Stimulated activated CD8-positive, alpha-beta memory T cell treated with anti-CD3 and anti-CD28 coated beads, Interleukin-4, amount 100 ng/mL, for 24 hours (primary cell): Measurements from ENCODE around the gene ZBED1.
"Not testable (repeated sequence)": the region's sequence is repeated elsewhere in the genome, so short reads cannot be mapped to it uniquely, and the experiment has no call there.

Source experiments
- DNase-seq: peaks from one replicate; pipeline ENCODE4 v3.0.0-alpha.2; 2020; ENCODE audit warnings: low read depth

ZBED1 gene

GRCh38 chrX:2497961-2498780 lies 2.6 kb downstream of the ZBED1 start:
- DNase-seq = no peak

DNA sequence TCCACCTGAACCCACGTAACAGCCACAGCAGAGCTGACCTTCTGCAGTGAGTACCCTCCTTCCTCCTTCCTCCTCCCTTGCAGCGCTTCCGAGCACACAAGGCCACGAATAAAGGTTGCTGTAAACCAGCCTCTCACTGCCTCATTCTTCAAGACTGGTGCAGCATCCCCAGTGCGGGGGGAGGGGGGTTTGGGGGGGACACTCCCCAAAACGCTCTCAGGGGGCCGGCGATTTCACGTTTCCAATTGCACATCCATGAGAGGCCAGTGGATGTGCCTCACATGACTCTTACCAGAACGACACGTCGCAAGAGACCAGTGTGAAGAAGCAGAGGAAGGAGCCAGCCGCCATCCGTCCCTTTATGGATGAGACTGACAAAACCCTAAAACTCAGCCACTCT lies 5.2 kb downstream of the ZBED1 start:
- DNase-seq = no peak

DNA sequence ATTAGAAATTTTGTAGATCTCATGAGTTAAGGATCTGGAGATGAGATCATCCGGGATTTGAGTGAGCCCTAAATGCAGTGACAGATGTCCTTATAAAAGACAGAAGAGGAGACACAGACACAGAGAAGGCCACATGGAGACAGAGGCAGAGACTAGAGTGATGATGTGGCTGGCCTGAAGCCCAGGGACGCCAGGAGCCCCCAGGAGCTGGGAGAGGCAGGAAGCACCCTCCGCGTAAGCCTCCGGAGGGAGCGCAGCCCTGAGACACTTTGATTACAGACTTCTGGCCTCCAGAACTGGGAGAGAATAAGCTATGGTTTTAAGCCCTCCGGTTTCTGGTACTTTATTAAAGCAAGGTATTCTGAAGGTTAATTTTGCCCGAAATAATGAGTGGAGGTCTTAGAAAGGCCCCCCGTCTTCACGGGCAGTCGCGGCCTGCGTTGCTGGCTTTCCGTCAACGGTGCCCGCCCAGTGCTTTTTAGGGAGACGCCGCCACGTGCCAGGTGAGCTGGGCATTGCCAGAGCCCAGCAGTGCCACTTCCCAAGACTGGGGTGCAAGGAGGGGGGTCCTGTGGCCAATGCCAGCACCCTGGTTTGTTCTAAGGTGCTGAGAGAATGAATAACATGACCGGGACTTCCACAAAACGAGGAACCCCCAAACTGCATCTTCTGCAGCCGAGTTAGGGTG lies 8.1 kb downstream of the ZBED1 start:
- no peak for DNase-seq

DNA sequence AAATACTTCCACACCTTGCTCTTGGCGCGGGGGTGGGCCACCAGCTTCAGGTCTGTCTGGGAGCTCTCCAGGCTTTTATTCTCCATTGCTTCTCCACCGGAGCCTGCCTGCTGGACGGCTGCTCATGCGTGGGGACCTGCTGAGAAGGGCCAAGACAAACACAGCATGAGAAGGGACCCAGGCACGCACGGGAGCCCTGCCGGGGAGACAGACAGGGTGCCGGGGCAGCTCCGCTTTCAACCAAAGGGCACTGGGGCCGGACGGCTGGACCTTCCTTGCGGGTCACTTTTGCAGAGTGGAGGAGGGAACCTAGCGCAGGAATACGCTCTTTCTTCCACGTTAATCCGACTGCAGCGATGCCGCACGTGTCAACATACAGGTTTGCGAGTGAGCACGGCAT lies 10.1 kb downstream of the ZBED1 start:
- no peak for DNase-seq

- DNase-seq = no peak
These were observed 11.0 kb downstream of the ZBED1 start for GRCh38 chrX:2489446-2490445.

- DNase-seq = no peak
These were observed 12.0 kb downstream of the ZBED1 start for GRCh38 chrX:2488621-2489285.

GRCh38 chrX:2487366-2487765 lies 13.4 kb downstream of the ZBED1 start:
- no peak for DNase-seq

DNA sequence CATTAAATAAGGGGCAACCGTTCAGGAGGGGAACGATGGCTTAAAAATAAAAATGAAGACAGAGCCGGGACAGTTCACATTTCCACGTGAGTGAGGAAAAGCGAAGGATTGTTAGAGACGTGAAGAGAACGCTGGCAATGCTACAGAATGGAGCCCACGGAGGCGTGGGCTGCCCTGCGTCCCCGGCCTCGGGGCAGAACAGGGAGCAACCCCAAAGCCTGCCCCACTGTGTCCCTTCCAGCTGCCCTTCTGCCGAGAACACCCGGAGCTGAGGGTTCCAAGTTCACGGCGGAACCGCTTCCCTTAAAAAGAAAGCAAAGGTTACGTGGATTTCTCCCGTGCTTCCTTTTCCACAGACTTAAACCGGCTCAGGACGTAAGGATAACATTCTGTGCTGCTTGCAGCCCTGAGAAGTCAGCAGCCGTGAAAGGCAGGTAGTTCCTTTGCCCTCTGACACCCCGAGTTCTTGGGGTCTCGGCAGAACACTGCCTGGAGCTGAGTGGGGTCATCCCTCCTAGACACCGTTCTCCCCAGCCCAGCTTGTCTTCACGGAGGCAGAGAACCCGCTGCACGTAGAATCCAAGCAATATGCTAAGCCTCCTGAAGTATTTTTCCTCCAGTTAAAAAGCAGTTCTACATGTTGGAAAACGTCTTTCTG lies 14.2 kb downstream of the ZBED1 start:
- DNase-seq = no peak

DNA sequence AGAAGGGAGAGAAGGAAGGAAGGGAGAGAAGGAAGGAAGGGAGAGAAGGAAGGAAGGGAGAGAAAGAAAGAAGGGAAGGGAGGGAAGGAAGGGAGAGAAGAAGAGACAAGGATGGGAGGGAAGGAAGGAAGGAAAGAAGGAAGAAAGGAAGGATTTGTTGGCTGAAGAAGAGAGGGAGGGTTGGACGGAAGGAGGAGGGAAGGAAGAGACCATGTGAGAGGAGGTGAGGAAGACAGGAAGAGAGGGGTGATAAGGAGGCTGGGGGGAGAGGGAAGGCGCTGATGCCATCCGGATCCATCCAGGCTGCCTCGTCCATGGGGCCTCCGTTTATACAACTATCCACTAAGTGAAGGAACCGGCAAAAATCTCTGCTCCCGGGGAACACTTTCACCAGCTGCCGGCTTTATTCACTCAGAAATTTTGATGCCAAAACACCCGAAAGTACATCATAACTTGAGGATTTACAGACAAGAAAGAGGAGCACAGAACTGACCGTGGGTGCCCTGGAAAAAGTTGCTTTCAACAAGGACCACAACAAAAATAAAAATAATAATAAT lies 14.9 kb downstream of the ZBED1 start:
- no peak for DNase-seq

DNA sequence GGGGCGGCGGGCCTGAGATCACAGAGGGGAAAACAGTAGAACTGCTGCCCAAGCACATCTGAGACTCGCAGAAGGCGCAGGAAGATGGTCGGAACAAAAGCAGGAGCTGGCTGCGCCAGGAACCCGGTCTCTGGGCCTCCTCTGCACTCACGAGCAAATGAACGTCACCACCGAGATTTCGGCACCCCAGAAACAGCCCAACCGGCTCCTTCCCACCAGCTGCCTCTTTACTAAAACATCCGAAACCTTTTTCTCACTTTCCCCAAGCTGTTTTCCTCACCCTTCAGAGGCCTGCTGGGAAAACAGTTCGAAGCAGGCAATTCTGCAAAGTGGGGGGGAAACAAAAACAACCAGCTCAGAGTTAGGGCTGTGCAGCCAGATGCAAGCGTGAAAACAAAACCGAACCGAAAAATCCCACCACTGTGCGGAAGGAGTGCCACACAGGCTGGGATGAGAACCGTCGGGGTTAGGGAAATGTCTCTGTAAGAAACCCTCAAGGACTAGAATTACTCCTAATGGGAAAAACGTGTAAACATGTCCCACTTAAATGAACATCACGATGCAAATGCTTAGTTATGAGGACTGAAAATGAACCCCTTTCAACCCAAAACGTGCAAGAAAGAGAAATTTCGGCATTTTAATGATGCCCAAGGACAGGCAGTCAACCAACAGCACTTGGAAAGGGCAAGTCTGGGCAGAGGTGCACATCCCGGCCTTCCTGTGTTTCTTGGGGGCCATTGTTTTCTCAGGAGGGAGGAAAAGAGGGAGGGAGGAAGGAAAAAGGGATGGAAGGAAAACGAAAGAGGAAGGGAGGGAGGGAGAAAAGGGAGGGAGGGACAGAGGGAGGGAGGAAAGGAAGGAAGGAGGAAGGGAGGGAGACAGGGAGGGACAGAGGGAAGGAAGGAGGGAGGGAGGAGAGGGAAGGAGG lies 15.8 kb downstream of the ZBED1 start:
- DNase-seq = no peak

DNA sequence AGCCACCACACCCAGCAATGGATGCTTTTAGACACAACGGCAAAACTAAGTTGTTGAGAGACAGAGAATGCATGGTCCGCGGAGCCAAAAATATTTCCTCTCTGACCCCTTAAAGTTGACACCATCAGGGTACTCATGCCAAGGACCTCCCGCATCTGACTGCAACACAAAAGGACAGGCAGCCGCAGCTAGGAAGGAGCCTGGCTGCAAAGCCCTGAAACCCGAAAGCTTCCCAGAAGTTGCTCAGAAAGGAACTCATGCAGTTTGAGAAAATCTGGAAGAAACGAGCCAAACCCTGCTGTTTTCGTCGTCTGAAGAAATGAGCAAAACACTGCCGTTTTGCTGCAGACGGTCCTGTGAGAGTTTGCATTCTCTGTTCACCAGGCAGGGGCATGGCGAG lies 16.5 kb downstream of the ZBED1 start:
- DNase-seq = no peak

GRCh38 chrX:2483398-2484060 lies 17.2 kb downstream of the ZBED1 start:
- no peak for DNase-seq

- not testable (repeated sequence) for DNase-seq
These were observed 19.2 kb downstream of the ZBED1 start for GRCh38 chrX:2481597-2481996.

- DNase-seq = not testable (repeated sequence)
These were observed 20.8 kb downstream of the ZBED1 start for GRCh38 chrX:2479982-2480381.

GRCh38 chrX:2479420-2479780 lies 21.4 kb downstream of the ZBED1 start:
- DNase-seq = no peak

GRCh38 chrX:2478546-2479419 lies 22.0 kb downstream of the ZBED1 start:
- no peak for DNase-seq

DNA sequence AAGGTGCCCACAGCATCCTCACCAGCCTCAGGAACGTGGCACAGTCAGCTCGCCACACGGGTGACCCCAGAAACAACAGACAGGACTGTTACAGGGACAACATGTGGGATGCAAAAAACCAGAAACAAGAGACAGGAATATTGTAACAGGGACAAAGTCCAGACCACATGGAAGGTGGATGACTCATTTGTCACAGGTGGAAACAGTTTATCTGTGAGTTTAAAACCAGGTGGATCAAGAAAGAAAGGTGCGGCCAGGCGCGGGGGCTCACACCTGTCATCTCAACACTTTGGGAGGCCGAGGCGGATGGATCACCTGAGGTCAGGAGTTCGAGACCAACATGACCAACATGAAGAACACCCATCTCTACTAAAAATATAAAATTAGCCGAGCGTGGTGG lies 23.5 kb downstream of the ZBED1 start:
- not testable (repeated sequence) for DNase-seq

GRCh38 chrX:2474963-2475726 lies 25.6 kb downstream of the ZBED1 start:
- no peak for DNase-seq
